GM19023 (cell line): ENCODE results near the gene NADSYN1.
"Not testable (repeated sequence)": the region's sequence is repeated elsewhere in the genome, so short reads cannot be mapped to it uniquely, and the experiment has no call there.

Source experiments
- ATAC-seq: cut with Tn5 transposase; IDR thresholded peaks from one replicate; pipeline ENCODE4 v1.9.1; 2021; ENCODE audit warnings: mild to moderate bottlenecking, moderate library complexity; ENCODE audit not compliant: unreplicated experiment

Gene NADSYN1

DNA sequence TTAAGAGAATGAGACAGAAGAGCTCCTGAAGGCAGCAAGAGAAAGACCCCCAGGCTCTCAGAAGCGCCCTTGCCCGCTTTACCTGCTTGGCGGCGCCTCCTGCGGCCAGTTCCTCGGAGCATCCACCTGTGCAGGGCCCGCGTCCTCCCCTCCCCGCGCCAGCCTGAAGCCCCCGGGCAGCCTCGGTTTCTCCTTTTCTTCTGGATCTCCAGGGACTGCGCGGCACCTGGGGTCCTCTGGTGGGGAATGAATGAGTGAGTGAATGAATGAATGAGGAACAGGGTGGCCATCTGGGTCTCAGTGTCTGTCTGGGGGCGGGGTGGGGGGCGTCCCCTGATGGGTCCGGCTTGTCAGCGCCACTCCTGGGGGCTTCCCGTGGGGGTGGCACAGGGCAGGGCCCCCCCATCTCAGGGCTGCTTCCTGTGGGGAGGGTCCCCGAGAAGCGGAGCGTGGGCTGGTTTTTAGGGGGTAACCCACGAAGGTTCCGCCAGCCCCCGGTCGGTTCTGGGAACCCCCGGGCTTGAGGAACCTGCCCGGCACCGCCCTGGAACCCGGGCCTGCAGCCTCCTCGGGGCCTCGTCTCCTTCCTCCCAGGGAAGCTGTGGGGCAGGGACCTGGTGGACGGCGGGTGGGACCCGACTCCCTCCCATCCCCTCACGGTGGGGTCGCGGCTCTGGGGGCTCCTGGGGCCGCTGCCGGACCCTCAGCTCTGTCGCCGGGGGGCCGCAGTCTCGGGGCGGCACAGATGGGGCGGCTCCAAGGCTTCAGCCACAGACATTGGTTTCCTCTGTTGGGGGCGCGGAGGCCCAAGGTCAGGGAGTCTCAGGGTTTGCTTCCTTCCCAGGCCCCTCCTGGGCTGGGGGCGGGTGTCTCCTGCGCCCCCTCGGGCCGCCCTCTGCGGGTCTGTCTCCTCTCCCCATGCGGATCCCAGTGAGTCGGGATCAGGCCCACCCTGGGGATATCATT lies 65.8 kb downstream of the NADSYN1 start:
- ATAC-seq: no peak

- ATAC-seq: no peak
These were observed 66.5 kb downstream of the NADSYN1 start for GRCh38 chr11:71519546-71519945.

DNA sequence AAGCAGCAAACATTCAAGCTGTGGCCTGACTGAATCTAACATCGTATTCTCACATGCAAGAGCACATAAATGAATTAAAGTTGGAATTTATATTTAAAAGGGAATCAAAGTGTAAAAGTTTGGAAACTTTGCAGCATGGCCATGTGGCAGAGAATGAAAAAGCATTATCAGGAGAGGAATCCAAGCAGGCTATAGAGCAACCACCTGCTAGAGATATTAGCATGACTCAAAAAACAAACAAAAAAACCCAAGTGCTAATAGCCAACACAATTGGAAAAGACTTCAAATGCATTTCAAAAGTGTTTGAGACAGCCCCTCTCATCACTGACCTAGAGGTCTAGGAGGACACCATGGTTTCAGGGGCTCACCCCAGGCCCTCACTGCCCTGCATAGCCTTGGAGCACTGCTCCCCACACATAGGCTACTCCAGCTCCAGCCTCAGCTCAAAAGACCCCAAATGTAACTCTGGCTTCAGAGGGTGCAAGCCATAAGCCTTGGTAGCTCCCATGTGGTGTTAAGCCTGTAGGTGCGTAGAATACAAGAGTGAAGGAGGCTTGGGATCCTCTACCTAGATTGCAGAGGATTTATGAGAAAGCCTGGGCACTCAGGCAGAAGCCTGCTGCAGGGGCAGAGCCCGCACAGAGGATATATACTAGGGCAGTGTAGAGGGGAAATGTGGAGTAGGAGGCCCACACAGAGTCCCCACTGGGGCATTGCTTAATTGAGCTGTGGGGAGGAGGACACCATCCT lies 72.4 kb downstream of the NADSYN1 start:
- ATAC-seq: no peak

GRCh38 chr11:71525938-71526495 lies 73.0 kb downstream of the NADSYN1 start:
- no peak for ATAC-seq

DNA sequence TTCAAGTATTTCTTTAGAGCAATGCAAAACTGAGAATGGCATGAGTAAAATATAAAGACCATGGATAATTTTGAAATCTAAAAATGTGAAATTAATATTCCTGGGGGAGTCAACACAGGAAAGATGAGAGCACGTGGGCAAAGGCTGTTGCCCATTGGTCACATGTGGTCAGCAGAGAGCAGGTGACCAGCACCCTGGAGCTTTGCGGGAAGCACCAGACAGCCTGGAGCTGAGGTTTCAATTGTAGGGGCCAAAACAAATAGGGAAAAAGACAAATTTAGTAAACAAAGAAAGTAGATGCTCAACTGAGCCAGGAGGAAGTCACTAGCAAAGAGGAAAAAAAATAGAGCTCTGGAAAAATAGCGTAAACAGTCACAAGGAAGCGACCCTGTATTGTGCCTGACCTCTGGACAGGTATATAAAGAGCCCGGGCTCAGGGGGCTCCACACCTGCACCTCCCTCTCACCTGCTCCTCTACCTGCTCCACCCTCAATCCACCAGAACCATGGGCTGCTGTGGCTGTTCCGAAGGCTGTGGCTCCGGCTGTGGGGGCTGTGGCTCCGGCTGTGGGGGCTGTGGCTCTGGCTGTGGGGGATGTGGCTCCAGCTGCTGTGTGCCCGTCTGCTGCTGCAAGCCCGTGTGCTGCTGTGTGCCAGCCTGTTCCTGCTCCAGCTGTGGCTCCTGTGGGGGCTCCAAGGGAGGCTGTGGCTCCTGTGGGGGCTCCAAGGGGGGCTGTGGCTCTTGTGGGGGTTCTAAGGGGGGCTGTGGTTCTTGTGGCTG lies 74.0 kb downstream of the NADSYN1 start, which contains the start of gene KRTAP5-7:
KRTAP5-7 (plus strand) TSS at position 472 of the 780 bp plus-strand sequence; CDS start at position 506, 34 bp downstream.
- ATAC-seq: not testable (repeated sequence)

DNA sequence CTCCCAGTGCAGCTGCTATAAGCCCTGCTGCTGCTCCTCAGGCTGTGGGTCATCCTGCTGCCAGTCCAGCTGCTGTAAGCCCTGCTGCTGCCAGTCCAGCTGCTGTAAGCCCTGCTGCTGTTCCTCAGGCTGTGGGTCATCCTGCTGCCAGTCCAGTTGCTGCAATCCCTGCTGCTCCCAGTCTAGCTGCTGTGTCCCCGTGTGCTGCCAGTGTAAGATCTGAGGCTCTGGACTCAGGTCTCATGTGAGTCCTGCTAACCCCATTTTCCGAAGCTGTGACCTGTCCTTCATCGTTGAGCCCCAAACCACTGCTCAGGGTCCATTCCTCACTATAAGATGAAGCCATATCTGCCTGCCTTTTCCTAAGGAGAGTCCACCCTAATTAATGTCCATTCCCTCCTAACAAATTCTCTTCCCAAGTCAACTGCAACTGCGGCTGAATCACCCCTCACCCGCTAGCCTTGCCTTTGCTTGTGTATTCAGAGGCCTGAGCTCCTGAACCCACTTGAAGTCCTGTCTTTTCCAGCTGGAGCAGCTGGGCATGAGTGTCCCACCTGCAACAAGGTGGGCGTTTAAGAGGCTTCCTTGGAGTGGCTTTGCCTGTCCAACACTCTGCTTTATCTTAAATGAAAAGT lies 74.7 kb downstream of the NADSYN1 start:
- ATAC-seq: no peak

DNA sequence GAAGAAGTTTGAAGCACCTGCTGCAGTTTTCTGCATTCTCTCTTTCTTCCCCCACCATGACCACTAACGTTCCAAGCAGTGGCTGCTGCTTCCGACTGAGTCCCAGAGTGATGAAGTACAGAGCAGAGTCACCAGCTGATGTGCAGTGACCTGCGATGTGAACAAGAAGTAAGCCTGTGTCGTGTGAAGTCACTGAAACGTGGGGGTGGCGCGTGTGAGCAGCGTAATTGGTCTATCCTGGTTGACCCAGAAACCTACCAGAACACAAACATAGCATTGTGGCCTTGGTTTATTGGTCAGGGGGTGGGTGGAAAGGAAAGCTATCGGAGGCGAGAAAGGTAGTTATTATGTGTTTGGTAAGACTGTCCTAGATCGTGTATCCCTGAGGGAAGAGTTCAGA lies 77.6 kb downstream of the NADSYN1 start:
- ATAC-seq: no peak

DNA sequence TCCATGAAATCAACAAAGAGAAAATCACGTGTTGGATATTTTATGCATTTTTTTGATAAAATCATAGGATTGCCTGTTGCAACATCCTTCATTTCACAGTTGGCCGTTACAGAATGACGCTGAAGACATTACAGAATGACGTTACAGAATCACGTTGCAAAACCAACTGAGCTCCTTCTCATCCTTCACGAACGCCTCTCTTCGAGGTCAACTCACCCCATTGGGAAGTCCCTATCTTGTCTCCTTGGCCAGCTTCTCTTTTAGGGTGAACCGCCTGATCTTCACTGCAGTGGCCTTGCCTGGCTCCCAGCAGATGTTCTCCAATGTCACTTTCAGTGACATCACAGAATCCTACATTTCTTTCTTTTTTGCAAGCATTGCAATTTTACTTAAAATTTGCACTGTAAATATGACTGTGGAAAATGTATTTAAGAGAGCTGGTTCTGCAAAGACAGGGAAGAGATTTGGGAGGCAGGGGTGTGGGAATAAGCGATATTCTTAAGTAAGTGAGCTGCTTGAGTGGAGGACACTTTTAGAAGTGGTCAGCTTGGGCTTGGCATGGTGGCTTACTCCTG lies 79.1 kb downstream of the NADSYN1 start:
- no peak for ATAC-seq

GRCh38 chr11:71534711-71535608 lies 82.0 kb downstream of the NADSYN1 start:
- not testable (repeated sequence) for ATAC-seq

DNA sequence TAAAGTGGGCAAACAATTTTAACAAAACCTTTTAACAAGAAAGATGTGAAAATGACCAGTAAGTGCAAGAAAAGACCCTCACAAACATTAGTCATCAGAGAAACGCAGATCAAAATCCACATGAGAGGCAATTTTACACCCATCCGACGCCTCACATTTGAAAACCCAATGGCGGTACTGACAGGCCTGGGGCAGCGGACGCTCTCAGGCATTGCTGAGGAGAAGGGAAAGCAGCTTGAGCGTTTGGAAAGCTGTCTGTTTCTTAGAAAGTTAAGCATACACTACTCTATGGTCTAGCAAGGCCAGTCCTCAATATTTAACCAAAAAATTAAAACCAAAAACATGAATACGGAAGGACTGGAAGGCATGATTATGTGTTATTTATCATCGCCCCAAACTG lies 82.8 kb downstream of the NADSYN1 start:
- no peak for ATAC-seq

DNA sequence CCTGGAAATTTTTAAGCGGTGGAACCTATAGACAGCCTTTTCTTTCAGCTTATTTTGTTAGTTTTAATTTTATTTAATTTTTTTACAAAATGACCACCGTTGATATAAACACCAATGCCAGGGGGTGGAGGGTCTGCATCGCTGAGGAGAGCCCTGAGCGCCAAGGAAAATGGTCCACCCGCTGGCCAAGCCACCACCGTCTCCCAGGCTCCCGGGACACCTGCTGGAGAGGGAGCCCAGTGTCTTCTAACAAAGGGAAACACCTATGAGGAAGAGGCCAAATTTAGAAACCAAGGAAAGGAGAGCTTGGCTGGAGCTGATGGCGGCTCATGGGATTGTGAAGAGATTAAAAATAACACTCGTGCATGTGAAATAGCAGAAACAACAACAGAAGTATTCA lies 84.5 kb downstream of the NADSYN1 start:
- no peak for ATAC-seq

- not testable (repeated sequence) for ATAC-seq
These were observed 85.1 kb downstream of the NADSYN1 start, which contains the start of gene KRTAP5-8 for GRCh38 chr11:71537977-71538665. KRTAP5-8 (plus strand) TSS chr11:71538025; CDS start chr11:71538056, 31 bp downstream.

DNA sequence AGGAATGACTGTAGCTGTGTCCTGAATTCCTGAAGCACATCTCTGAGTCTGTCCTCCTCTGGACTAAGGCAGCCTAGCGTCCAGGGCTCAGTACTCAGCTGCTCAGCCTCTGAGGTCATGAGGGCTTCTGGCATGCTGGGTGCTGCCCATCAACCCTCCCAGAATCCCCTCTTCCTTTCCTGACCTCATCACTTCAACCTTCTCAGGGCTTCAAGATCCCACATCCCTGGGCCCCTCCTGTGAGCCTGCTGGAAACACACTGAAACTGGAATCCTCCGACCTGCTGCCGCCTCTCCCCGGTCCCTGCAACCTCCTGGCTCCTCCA lies 85.6 kb downstream of the NADSYN1 start:
- no peak for ATAC-seq

DNA sequence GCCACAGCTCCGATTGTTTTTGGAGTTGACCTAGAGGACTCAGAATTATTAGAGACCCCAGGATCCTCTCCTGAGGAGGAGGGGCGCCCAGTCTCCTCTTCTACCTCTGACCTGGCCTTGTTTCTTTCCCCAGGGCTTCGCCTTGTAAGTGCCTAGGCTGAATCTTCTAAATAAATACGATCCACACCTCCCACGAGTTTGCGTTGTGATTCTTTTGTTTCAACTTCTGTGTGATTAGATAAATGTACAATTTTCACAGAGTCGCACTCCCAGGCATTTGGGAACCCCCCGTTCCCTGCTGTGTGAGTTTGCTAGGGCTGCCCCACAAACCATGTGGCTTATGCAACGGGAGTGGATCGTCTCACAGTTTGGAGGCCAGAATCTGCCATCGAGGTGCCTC lies 86.0 kb downstream of the NADSYN1 start:
- ATAC-seq: no peak

DNA sequence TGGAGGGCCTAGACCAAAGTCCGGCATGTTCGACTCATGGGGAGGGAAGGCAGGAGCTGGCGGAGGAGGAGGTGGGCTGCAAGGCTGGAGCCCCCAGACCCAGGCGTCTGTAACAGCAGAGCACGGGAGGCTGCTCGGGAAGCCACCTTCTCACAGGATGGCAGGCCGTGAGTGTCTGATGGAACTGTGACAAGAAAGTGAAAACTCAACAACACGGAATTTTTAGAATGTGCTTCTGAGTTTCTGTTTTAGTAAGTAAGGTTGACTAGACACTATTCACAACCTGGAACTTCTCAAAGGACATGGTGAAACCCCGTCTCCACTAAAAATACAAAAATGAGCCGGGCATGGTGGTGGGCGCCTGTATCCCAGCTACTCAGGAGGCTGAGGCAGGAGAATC lies 87.0 kb downstream of the NADSYN1 start:
- ATAC-seq: not testable (repeated sequence)

DNA sequence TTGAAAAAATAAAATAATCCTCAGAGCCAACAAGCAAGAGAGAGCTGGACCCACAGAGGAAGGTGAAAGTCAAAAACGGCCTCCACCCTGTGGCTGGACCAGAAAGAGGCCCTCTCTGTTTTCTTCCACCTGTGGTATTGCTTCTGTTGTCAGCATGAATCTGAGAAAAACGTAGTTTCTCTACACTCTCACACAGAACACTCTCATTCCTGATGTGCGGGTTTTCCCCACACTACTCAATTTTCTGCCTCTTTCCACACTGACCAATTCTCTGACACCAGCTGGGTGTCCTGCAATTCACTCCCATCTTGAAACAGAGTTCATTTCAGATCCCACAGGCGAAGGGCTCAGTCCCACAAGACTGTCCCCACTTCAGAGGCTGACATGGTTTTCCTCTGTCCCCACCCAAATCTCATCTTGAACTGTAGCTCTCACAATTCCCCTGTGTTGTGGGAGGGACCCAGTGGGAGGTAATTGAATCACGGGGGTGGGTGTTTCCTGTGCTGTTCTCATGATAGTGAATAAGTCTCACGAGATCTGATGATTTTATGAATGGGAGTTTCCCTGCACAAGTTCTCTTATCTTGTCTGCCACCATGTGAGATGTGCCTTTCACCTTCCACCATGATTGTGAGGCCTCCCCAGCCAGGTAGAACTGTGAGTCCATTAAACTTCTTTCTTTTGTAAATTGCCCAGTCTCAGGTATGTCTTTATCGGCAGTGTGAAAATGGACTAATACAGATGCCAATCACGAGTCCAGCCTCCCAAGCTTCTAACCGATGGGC lies 87.7 kb downstream of the NADSYN1 start:
- not testable (repeated sequence) for ATAC-seq

GRCh38 chr11:71542382-71542781 lies 89.4 kb downstream of the NADSYN1 start:
- no peak for ATAC-seq
